ENCODE data around the gene MGMT. TPM values are rescaled to one million over a fixed set of nuclear protein-coding genes. Genes with fewer than 3 reads are reported as not detected.

Gene MGMT
- total and polyA plus RNA-seq, 2 donors from 2014 or later = 25.9 to 70.0 TPM

DNA sequence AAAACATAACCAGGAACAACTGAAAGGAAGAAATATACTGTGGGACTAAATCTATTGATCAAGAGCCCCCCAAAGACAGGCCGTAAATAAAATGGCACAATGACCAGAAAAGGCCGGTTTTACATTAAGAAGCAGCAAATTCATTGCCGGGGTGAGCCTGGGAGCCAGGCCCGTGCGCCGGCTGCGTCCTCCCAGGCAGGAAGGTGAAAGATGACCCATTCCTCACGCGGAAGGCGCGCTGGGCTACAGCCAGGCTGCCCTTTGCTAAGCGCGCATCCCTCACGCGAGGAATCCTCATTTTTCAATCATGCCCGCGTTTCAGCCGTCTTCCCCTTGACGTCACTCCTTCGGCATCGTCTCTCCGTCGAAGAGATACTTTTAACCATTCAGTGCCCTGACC is 47.6 kb upstream of the MGMT start:
- no peak for FAIRE-seq
- TF ChIP-seq, protein P1, sequence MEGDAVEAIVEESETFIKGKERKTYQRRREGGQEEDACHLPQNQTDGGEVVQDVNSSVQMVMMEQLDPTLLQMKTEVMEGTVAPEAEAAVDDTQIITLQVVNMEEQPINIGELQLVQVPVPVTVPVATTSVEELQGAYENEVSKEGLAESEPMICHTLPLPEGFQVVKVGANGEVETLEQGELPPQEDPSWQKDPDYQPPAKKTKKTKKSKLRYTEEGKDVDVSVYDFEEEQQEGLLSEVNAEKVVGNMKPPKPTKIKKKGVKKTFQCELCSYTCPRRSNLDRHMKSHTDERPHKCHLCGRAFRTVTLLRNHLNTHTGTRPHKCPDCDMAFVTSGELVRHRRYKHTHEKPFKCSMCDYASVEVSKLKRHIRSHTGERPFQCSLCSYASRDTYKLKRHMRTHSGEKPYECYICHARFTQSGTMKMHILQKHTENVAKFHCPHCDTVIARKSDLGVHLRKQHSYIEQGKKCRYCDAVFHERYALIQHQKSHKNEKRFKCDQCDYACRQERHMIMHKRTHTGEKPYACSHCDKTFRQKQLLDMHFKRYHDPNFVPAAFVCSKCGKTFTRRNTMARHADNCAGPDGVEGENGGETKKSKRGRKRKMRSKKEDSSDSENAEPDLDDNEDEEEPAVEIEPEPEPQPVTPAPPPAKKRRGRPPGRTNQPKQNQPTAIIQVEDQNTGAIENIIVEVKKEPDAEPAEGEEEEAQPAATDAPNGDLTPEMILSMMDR (IDR thresholded peaks at IDR 0.05; ENCODE audit: borderline replicate concordance, extremely low read depth, insufficient read depth) = no peak
- H3K9me3 ChIP-seq (ENCODE audit: control insufficient read depth in 2 of 3, insufficient read depth in 1 of 3, low read length in 3 of 3) = no peaks in the 10 kb centered on the region
- no peaks in the 10 kb centered on the region for H3K36me3 ChIP-seq (ENCODE audit: control insufficient read depth in 2 of 3, insufficient read depth in 3 of 3, low read length in 3 of 3)
- no peaks in the 10 kb centered on the region for H3K4me1 ChIP-seq (ENCODE audit: control insufficient read depth in 2 of 3, insufficient read depth in 2 of 3, low read depth in 1 of 3, low read length in 3 of 3)
- no peak for DNase-seq
- intact Hi-C loops (cut with DNase I) = no loop called here
- no peak overlapping the region for H3K27ac ChIP-seq (ENCODE audit: low read depth in 2 of 2, low read length in 2 of 2)
- H3K4me3 ChIP-seq (ENCODE audit: low read length in 3 of 3) = no peak overlapping the region
- peaks cover 8% of the 10 kb centered on the region for H3K27me3 ChIP-seq (ENCODE audit: control insufficient read depth, insufficient read depth, low read length)
- H3K9ac ChIP-seq (ENCODE audit: low read length in 3 of 3) = no peak overlapping the region

DNA sequence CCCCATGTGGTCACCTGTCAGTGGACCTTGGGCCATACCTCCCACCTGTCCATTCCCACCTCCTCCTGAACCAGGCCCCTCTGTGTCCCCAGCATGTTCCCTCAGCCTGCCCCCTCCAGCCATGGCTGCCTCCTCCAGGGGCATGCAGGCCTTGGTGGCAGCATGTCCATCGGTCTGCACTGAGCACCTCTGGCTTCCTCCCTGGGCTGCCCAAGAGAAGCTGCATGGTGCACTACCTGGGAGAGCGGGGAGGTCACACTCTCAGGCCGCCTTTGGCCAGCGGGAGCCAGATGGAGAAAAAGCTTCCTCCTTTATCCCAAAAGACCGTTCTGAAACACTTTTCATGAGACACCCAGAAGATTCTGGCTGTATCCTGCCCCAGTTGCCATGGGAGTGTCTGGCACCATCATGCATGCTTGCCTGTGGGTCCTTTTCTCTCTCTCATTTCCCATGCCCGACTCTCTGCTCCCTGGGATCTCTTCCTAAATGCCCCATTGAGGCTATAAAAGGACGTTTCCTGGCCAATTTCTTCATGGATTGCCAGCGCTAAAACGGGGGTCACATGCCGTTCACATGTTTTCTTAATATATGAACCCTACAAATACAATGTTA is 45.5 kb upstream of the MGMT start:
- intact Hi-C loops (cut with DNase I) = no loop called here
- TF ChIP-seq, protein P1 (IDR thresholded peaks at IDR 0.05; ENCODE audit: borderline replicate concordance, extremely low read depth, insufficient read depth) = no peak

DNA sequence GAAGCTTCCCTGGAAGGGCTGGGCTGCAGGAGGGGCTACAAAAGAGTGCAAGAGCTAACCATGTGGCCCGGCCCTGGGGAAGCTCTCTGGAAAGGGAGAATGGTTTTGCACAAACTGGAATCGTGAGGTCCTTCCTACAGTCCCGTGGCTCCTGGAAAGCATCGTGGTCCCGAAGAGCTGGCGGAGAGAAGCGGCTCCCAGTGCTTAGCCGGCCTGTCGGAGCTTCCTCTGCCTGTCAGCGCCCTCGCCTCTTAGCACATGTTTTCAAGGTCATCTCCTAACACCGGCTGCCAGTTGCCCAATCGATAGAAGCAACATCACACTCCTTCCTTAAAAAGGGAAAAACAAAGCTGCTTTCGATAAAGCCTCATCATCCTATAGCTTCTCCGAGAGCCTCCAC is 42.1 kb upstream of the MGMT start:
- no peaks in the 10 kb centered on the region for H3K9me3 ChIP-seq (ENCODE audit: control insufficient read depth in 2 of 3, insufficient read depth in 1 of 3, low read length in 3 of 3)
- FAIRE-seq (no peak), DNase-seq (no peak)
- H3K9ac ChIP-seq (ENCODE audit: low read length in 3 of 3) = no peak overlapping the region
- TF ChIP-seq, protein P1 (IDR thresholded peaks at IDR 0.05; ENCODE audit: borderline replicate concordance, extremely low read depth, insufficient read depth) = no peak
- peaks cover 0 to 3% (median 0%) of the 10 kb centered on the region in 3 donors for H3K4me1 ChIP-seq (ENCODE audit: control insufficient read depth in 2 of 3, insufficient read depth in 2 of 3, low read depth in 1 of 3, low read length in 3 of 3)
- no peak overlapping the region for H3K4me3 ChIP-seq (ENCODE audit: low read length in 3 of 3)
- H3K27me3 ChIP-seq (ENCODE audit: control insufficient read depth, insufficient read depth, low read length) = no peaks in the 10 kb centered on the region
- intact Hi-C loops (cut with DNase I) = no loop called here
- no peaks in the 10 kb centered on the region for H3K36me3 ChIP-seq (ENCODE audit: control insufficient read depth in 2 of 3, insufficient read depth in 3 of 3, low read length in 3 of 3)
- H3K27ac ChIP-seq (ENCODE audit: low read depth in 2 of 2, low read length in 2 of 2) = no peak overlapping the region

More for the DNA sequence above, 45.5 kb upstream of the MGMT start:
- Histone ChIP-seq H3K36me3 (ENCODE audit: control insufficient read depth in 2 of 3, insufficient read depth in 3 of 3, low read length in 3 of 3) (no peaks in the 10 kb centered on the region), H3K27ac (ENCODE audit: low read depth in 2 of 2, low read length in 2 of 2) (no peak overlapping the region), H3K4me3 (ENCODE audit: low read length in 3 of 3) (no peak overlapping the region), H3K4me1 (ENCODE audit: control insufficient read depth in 2 of 3, insufficient read depth in 2 of 3, low read depth in 1 of 3, low read length in 3 of 3) (no peaks in the 10 kb centered on the region), H3K9me3 (ENCODE audit: control insufficient read depth in 2 of 3, insufficient read depth in 1 of 3, low read length in 3 of 3) (no peaks in the 10 kb centered on the region), H3K9ac (ENCODE audit: low read length in 3 of 3) (no peak overlapping the region), H3K27me3 (ENCODE audit: control insufficient read depth, insufficient read depth, low read length) (peaks cover 4% of the 10 kb centered on the region)
- FAIRE-seq (no peak), DNase-seq (no peak)

DNA sequence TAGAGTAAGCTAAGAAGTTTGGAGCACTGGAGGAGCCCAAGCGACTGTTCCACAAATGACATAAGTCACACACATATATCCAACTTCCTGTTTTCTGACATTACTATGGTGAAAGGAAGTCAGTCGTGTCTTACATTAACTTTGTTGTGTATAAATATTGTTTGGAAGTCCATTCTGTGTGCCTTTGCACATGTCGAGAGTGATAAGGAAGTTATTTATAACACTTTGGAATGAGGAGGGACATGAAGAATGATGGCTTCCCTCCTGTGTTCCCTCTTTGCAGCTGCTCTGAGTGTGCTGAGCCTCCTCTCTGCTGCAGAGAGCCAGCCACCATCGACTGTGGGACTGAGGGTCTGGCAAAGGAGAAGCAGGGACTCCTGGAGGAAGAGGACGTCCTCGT is 40.4 kb upstream of the MGMT start:
- H3K9ac ChIP-seq (ENCODE audit: low read length in 3 of 3) = no peak overlapping the region
- DNase-seq (peak in 2 of 5 donors; percentile 58 to 84), FAIRE-seq (no peak)
- TF ChIP-seq, protein P1 (IDR thresholded peaks at IDR 0.05; ENCODE audit: borderline replicate concordance, extremely low read depth, insufficient read depth) = no peak
- H3K4me1 ChIP-seq (ENCODE audit: control insufficient read depth in 2 of 3, insufficient read depth in 2 of 3, low read depth in 1 of 3, low read length in 3 of 3) = peaks cover 0 to 3% (median 0%) of the 10 kb centered on the region in 3 donors
- H3K27ac ChIP-seq (ENCODE audit: low read depth in 2 of 2, low read length in 2 of 2) = no peak overlapping the region
- H3K4me3 ChIP-seq (ENCODE audit: low read length in 3 of 3) = no peak overlapping the region
- no peaks in the 10 kb centered on the region for H3K27me3 ChIP-seq (ENCODE audit: control insufficient read depth, insufficient read depth, low read length)
- no peaks in the 10 kb centered on the region for H3K36me3 ChIP-seq (ENCODE audit: control insufficient read depth in 2 of 3, insufficient read depth in 3 of 3, low read length in 3 of 3)
- H3K9me3 ChIP-seq (ENCODE audit: control insufficient read depth in 2 of 3, insufficient read depth in 1 of 3, low read length in 3 of 3) = no peaks in the 10 kb centered on the region
- intact Hi-C loops (cut with DNase I) = no loop called here
